CD4-positive, alpha-beta T cell treated with Interleukin-6 at 100 ng/mL for 8 hours (primary cell): Measurements from ENCODE around the gene IFT43.

Experiments used
- DNase-seq: peaks from one replicate; pipeline ENCODE4 v3.0.0-alpha.2; 2020; ENCODE audit warnings: mixed read lengths, low spot score

IFT43 gene

GRCh38 chr14:76015668-76016067 is 30.1 kb downstream of the IFT43 start:
- DNase-seq = no peak

- no peak for DNase-seq
Measured at GRCh38 chr14:76019676-76020075, 34.1 kb downstream of the IFT43 start.

GRCh38 chr14:76022991-76023390 is 37.4 kb downstream of the IFT43 start:
- DNase-seq = no peak

DNA sequence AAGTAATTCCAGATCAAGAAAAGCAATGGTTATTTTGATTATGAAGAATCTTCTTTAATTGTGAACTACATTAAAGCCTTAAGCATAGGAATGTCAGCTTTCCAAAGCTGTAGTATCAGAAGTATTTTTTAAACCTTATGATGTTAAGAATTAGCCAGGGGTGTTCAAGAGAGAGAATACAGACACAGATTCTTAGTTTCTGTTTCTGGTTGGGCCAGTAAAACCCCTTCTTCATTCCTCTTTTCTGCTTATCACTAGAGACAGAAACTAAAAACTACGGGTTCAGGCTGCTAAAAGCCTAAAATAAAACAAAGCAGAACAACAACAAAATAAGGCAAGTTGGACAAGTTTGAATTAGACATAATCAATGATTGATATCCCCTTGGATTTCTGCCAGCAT is 38.2 kb downstream of the IFT43 start:
- DNase-seq = no peak

DNA sequence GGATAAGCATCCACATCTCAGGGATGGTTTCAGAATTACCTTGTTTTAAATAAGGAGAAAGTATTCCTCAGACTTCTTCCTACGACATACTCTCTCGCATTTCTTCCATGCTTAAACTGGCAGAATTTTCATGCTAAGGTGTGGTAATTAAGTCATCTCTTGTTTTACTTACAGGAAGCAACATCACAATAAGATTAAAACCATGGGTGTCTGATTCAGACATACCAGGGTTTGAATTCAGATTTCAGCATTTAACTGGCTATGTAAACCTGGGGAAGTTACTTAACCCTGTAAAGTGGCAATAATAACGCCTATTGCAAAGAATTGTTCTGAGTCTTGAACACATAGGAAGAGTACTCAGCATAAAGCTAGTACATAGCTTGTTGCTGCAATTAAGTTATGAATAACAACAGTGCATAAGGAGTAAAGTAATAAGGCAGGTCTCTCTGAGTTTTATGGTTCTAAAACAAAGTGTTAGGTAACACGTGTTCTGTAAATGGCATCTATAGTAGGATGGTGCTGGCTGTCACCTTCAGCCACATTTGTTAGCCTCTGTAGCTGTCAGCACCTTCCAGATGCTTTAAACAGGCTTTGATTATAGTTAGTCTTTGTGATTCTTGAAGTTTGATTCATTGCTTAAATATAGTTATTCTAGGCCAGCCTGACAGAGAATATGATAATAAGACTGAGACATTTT is 38.8 kb downstream of the IFT43 start:
- DNase-seq = no peak

DNA sequence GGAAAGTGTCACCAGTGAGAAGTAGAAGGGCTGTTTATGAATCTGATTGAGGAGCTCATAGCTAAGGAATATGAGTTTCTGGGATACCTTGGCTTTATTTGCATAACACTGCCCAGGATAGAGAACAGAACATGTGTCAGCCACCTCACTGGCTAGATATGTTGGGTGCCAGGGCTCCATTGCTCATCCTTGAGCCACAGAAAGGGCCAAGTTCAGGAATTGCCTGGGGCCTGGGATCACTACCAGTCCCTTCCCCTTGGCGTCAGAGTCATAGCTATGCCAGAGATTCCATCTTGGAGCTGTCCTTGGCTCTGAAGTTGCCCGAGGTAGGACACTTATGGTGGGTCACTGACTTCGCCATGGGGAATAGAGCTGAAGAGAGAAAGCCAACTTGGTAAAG is 49.0 kb downstream of the IFT43 start:
- DNase-seq = no peak

- DNase-seq = no peak
Measured at GRCh38 chr14:76040704-76041103, 55.1 kb downstream of the IFT43 start.

DNA sequence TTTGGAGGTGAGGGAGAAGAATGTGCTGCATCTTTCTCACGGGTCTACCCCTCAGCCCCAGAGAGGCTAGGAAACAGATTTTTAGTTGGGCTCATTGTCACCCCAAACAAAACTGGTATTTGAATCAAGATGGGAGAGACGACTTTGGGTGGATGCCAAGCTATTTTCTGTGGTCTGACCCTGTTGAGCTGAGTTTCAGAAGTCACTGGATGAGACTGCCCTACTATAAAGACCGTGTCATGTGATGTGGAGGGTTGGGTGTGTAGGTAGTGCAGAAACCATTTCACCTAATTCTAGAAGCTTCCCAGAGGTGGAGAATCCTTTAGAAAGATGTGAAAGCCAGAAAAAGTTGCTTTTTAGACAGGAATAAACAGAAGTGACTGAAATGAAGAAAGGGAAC is 60.2 kb downstream of the IFT43 start:
- no peak for DNase-seq

- DNase-seq = no peak
Measured at GRCh38 chr14:76050250-76050649, 64.7 kb downstream of the IFT43 start.

DNA sequence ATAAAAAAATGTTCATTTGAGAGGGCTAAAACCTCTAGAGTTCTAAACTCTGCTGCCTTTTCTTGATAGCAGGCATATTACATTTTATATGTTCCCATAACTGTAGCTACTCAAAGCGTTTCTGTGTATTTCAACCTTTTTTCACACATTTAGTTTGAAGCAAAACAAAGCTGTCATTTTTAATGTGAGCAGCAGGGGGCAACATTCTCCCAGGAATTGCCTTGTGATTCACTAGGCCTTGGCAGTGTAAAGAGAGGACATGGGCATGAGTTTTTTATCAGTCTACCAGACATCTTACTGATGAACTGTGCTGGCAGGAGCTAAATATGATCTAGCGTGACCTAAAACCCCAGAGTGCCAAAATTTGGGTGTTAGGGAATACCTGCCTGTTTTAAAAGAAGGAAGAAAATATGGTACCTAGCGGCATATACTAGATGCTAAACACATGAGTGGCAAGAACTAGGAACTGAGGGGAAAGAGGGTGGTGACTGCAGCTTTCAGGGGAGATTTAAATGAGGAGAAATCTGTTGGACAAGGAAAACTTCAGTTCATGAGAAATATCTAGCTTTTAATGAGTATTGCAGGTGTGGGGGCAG is 65.3 kb downstream of the IFT43 start:
- DNase-seq = peak; percentile 46

DNA sequence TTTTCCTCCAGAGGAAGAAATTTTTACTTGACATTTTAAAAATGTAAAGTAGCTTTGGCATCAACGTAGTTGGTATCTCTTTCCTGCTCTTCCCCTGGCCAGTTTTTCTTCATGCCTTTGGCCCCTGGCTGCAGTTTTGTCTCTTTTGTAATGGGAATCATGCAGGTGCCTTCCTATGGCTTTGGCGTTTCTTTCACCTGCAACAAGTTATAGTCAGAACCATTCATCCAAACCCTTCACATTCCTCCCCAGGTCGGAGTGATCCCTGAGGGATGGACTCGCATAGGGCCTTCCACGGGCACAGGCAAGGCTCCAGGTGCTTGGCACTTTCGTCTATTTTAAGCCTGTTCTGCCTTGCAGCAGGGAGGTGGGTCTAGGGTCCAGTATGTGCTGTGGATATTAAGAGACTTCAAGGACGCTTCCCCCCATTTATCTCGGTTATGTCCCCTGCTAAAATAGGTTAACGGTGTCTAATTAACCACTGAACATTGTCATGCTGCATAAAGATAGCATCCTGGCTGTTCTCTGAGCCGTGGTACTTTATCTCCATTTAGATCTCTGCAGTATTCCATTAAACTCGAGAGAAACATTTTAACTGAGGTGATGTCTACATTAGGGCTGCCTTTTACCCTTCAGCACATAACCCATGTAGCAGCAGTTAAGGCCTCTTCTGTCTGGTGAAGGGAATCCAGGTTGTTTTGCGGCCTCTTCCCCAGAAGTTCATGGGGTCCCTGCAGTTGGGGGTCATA is 66.3 kb downstream of the IFT43 start:
- no peak for DNase-seq

- DNase-seq = no peak
Measured at GRCh38 chr14:76053572-76054355, 68.2 kb downstream of the IFT43 start.

GRCh38 chr14:76055330-76055729 is 69.8 kb downstream of the IFT43 start:
- no peak for DNase-seq

- DNase-seq = no peak
Measured at GRCh38 chr14:76056128-76056527, 70.6 kb downstream of the IFT43 start.

GRCh38 chr14:76057914-76058313 is 72.4 kb downstream of the IFT43 start:
- no peak for DNase-seq

- no peak for DNase-seq
Measured at GRCh38 chr14:76063327-76063726, 77.8 kb downstream of the IFT43 start.

DNA sequence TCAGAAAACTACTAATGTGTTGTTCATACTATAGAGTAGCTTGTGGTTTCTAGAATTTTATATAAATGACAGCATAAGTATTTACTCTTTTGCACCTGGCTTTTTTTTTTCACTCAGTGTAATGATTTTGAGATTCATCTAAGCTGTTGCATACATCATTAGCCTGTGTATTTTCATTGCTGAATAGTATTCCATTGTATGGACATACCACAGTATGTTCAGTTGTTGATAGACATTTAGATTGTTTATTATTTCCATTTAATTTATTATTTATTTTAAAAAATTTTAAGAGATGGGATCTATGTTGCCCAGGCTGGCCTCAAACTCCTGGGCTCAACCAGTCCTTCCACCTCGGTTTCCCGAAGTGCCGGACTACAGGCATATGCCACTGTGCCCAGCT is 80.0 kb downstream of the IFT43 start:
- DNase-seq = no peak

- no peak for DNase-seq
Measured at GRCh38 chr14:76067536-76067935, 82.0 kb downstream of the IFT43 start.

DNA sequence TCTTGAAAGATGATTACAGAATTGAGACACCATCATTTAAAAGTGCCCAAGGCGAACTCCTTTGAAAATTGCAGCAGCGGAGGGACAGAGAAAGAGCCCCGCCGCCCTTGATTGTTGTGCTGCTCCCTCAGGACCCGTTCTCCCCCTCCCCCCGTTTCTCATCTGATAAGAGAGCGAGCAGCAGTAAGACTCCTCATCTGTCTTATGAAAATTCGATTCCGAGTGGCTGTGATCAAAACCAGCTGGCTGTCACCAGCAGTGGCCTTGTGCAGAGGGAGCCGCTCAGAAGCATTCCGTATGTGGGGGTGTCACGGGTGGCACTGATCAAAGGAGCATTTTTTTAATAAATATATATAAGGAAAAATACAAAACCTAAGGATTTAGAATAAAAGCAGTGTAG is 88.2 kb downstream of the IFT43 start:
- DNase-seq = no peak

- DNase-seq = no peak
Measured at GRCh38 chr14:76077340-76077739, 91.8 kb downstream of the IFT43 start.

GRCh38 chr14:76078501-76078900 is 92.9 kb downstream of the IFT43 start:
- no peak for DNase-seq

DNA sequence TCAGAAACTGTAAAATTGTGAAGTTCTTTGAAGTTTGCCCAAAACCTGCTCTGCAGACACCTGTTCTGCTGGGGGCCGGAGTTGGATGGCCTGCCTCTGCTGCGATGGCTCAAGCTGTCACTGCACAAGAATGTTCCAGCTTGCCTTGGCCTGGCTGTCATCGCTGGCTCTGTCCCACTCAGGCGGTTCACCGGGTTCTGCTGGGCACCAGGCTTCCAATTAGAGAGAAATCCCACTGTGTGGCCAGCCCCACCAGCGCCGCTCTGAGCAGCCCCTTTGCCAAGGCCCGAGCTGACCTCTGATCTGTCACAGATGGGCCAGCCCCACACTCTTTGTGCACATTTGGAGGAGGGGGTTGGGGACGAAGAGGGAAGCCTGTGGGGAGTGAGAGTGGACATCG is 94.5 kb downstream of the IFT43 start:
- no peak for DNase-seq

- DNase-seq = no peak
Measured at GRCh38 chr14:76080471-76080870, 94.9 kb downstream of the IFT43 start.
